Limb (tissue), 2 donors: Measurements from ENCODE around the gene LPAR4.
A peak's percentile ranks its signal among the peaks of the same experiment; 100 is the strongest.
"Not testable (repeated sequence)": the region's sequence is repeated elsewhere in the genome, so short reads cannot be mapped to it uniquely, and the experiment has no call there.

Experiments used
- DNase-seq, 2 donors: peaks; one replicate each; pipeline ENCODE4 v3.0.0-alpha.2; 2016; ENCODE audit errors: extremely low spot score in 2 of 2

The LPAR4 gene

GRCh38 chrX:78747489-78747888 is at the start of gene LPAR4:
Gene LPAR4 (plus strand): TSS chrX:78747720. CDS start chrX:78754870, 7,150 bp downstream.
- DNase-seq = peak; percentile 32 to 47

- DNase-seq = no peak
Measured at GRCh38 chrX:78706071-78706470, 41.4 kb upstream of the LPAR4 start.

- peak; percentile 23 to 27 for DNase-seq
Measured at GRCh38 chrX:78708262-78708661, 39.3 kb upstream of the LPAR4 start.

GRCh38 chrX:78708816-78709215 is 38.7 kb upstream of the LPAR4 start:
- DNase-seq = peak in 1 of 2 donors; percentile 51

GRCh38 chrX:78710171-78710570 is 37.3 kb upstream of the LPAR4 start:
- DNase-seq = no peak

GRCh38 chrX:78712336-78712735 is 35.2 kb upstream of the LPAR4 start:
- no peak for DNase-seq

- no peak for DNase-seq
Measured at GRCh38 chrX:78725287-78725686, 22.2 kb upstream of the LPAR4 start.

GRCh38 chrX:78746496-78746895 is 1.0 kb upstream of the LPAR4 start:
- DNase-seq = no peak

GRCh38 chrX:78747971-78748370 is 451 bp downstream of the LPAR4 start:
- DNase-seq = peak in 1 of 2 donors; percentile 3

- peak in 1 of 2 donors; percentile 6 for DNase-seq
Measured at GRCh38 chrX:78748846-78749245, 1.3 kb downstream of the LPAR4 start.

GRCh38 chrX:78753571-78753970 is 6.1 kb downstream of the LPAR4 start:
- peak in 1 of 2 donors; percentile 5 for DNase-seq

GRCh38 chrX:78754917-78755316 is 7.4 kb downstream of the LPAR4 start:
- DNase-seq = no peak

- no peak for DNase-seq
Measured at GRCh38 chrX:78759081-78759480, 11.6 kb downstream of the LPAR4 start.

- DNase-seq = peak in 1 of 2 donors; percentile 15
Measured at GRCh38 chrX:78769101-78769755, 21.7 kb downstream of the LPAR4 start.

- peak; percentile 31 to 41 for DNase-seq
Measured at GRCh38 chrX:78769946-78770345, 22.4 kb downstream of the LPAR4 start.

- DNase-seq = no peak
Measured at GRCh38 chrX:78796916-78797315, 49.4 kb downstream of the LPAR4 start.

- DNase-seq = no peak
Measured at GRCh38 chrX:78800114-78800513, 52.6 kb downstream of the LPAR4 start.

- DNase-seq = no peak
Measured at GRCh38 chrX:78800694-78801093, 53.2 kb downstream of the LPAR4 start.

- DNase-seq = no peak
Measured at GRCh38 chrX:78801522-78801921, 54.0 kb downstream of the LPAR4 start.

- not testable (repeated sequence) for DNase-seq
Measured at GRCh38 chrX:78802526-78802925, 55.0 kb downstream of the LPAR4 start.
